Lung (tissue), 12 donors: ENCODE data around the gene MYL6B. TPM values are rescaled to one million over a fixed set of nuclear protein-coding genes. Genes with fewer than 3 reads are reported as not detected.

ENCODE experiments used
- ATAC-seq: fragments of 200-7000 bp; cut with Tn5 transposase; one replicate; pipeline ENCODE4 v1.9.1; 2020; ENCODE audit warnings: moderate number of reproducible peaks; ENCODE audit not compliant: insufficient read depth, low FRiP score
- DNase-seq, 3 donors: peaks; one replicate each; pipeline ENCODE4 v3.0.0-alpha.2; 2013 to 2017
- H3K27ac ChIP-seq, 2 donors: one replicate each; pipeline ENCODE4 v1.5.1; 2013; ENCODE audit warnings: mild to moderate bottlenecking in 2 of 2, moderate library complexity in 2 of 2, control low read depth in 1 of 2, inconsistent platforms in 1 of 2, low read depth in 1 of 2, low read length in 1 of 2
- H3K27me3 ChIP-seq, 3 donors: one replicate each; pipeline ENCODE4 v1.5.1; 2013; ENCODE audit warnings: low read length in 2 of 3; ENCODE audit not compliant: control insufficient read depth in 3 of 3, insufficient read depth in 3 of 3
- H3K36me3 ChIP-seq, 4 donors: one replicate each; pipeline ENCODE4 v1.5.1; 2013; ENCODE audit warnings: low read length in 4 of 4, mild to moderate bottlenecking in 1 of 4, moderate library complexity in 1 of 4; ENCODE audit not compliant: control insufficient read depth in 4 of 4, insufficient read depth in 4 of 4
- H3K4me1 ChIP-seq, 5 donors: one replicate each; pipeline ENCODE4 v1.5.1; 2013; ENCODE audit warnings: low read length in 5 of 5, mild to moderate bottlenecking in 2 of 5, moderate library complexity in 1 of 5; ENCODE audit not compliant: control insufficient read depth in 5 of 5, insufficient read depth in 5 of 5
- H3K4me3 ChIP-seq: one replicate; pipeline ENCODE4 v1.5.1; 2013; ENCODE audit warnings: mild to moderate bottlenecking, control low read depth, moderate library complexity
- H3K9ac ChIP-seq, 2 donors: one replicate each; pipeline ENCODE4 v1.5.1; 2013; ENCODE audit warnings: low read length in 2 of 2, control low read depth in 1 of 2; ENCODE audit not compliant: insufficient read depth in 1 of 2
- H3K9me3 ChIP-seq, 4 donors: one replicate each; pipeline ENCODE4 v1.5.1; 2013; ENCODE audit warnings: low read length in 3 of 4, mild to moderate bottlenecking in 1 of 4, moderate library complexity in 1 of 4; ENCODE audit not compliant: control insufficient read depth in 4 of 4, insufficient read depth in 3 of 4
- CTCF ChIP-seq: IDR thresholded peaks from 2 replicates; pipeline ENCODE4 v1.5.1; 2012; ENCODE audit warnings: mild to moderate bottlenecking; ENCODE audit errors: control extremely low read depth, extremely low read depth
- WGBS, 2 donors: extraction: QIAGEN DNeasy Blood & Tissue Kit; methylation state at CpG; one replicate each; pipeline ENCODE4 v1.1.7; 2013; 5-methylcytosine and 5-hydroxymethylcytosine counted together
- polyA plus RNA-seq, 2 donors: library from polyadenylated mRNA; stranded (reverse); fragments of 200-250 nt; gene quantifications; one replicate each; pipeline ENCODE4 v1.2.1, GENCODE V29; 2013
- total RNA-seq, 2 donors: library from RNA; depleted of rRNA in 1 of 2; stranded (reverse); fragments of >200 nt in 1 of 2; gene quantifications; one replicate each; pipeline ENCODE4 v1.2.1, GENCODE V29; 2014 to 2021
- donor health status: control.
- donor health status: control.
- donor health status: Bipolar disorder and iron deficiency.
- donor health status: healthy.
- donor health status: DM: yes; HTN: yes; CAD: no.

The MYL6B gene
- total and polyA plus RNA-seq, 4 donors = 20.7 to 46.1 (median 39.7) TPM

GRCh38 chr12:56162468-56163290 lies 10.3 kb downstream of the MYL6B start:
- Histone ChIP-seq H3K27ac (peak overlapping the region in 1 of 2 donors; percentile 13), H3K4me1 (peaks cover 0 to 18% (median 15%) of the 10 kb centered on the region in 5 donors), H3K9me3 (no peaks in the 10 kb centered on the region), H3K9ac (no peak overlapping the region), H3K27me3 (no peaks in the 10 kb centered on the region), H3K36me3 (peaks cover 14 to 67% (median 57%) of the 10 kb centered on the region in 4 donors), H3K4me3 (no peak overlapping the region)
- WGBS, 2 donors = 68 to 73% methylated on average over 11 of the region's 11 CpGs
- DNase-seq (no peak), ATAC-seq (no peak)
- no peak for TF ChIP-seq CTCF

GRCh38 chr12:56163533-56164344 lies 11.4 kb downstream of the MYL6B start:
- Histone ChIP-seq H3K36me3 (peaks cover 17 to 66% (median 64%) of the 10 kb centered on the region in 4 donors), H3K27me3 (no peaks in the 10 kb centered on the region), H3K27ac (no peak overlapping the region), H3K9me3 (no peaks in the 10 kb centered on the region), H3K9ac (no peak overlapping the region), H3K4me1 (peaks cover 0 to 18% (median 15%) of the 10 kb centered on the region in 5 donors), H3K4me3 (no peak overlapping the region)
- TF ChIP-seq CTCF = no peak
- DNase-seq (no peak), ATAC-seq (no peak)
- 72 to 81% methylated on average over 11 of the region's 11 CpGs for WGBS, 2 donors

- H3K9me3 ChIP-seq = no peaks in the 10 kb centered on the region
- 94 to 95% methylated on average over 17 of the region's 17 CpGs for WGBS, 2 donors
- no peak for DNase-seq
These were observed 11.9 kb downstream of the MYL6B start for GRCh38 chr12:56164345-56164729.

More at GRCh38 chr12:56164345-56164729, 11.9 kb downstream of the MYL6B start:
- H3K4me3 ChIP-seq = no peak overlapping the region
- H3K9ac ChIP-seq = no peak overlapping the region
- H3K27me3 ChIP-seq = no peaks in the 10 kb centered on the region
- ATAC-seq = no peak
- peaks cover 17 to 68% (median 62%) of the 10 kb centered on the region in 4 donors for H3K36me3 ChIP-seq
- H3K27ac ChIP-seq = no peak overlapping the region
- TF ChIP-seq CTCF = no peak
- peaks cover 0 to 17% (median 13%) of the 10 kb centered on the region in 5 donors for H3K4me1 ChIP-seq
